ENCODE results near the gene BTBD9. TPM values are rescaled to one million over a fixed set of nuclear protein-coding genes. Genes with fewer than 3 reads are reported as not detected.

The BTBD9 gene
- total and polyA plus RNA-seq, 2 of the 13 experiments (the other 11 are each of a cell fraction or from before 2014, with no cell fraction given): 1.2 to 3.0 TPM

GRCh38 chr6:38640216-38640909 is 634 bp upstream of the BTBD9 start (continued):
- TF ChIP-seq, protein P1, sequence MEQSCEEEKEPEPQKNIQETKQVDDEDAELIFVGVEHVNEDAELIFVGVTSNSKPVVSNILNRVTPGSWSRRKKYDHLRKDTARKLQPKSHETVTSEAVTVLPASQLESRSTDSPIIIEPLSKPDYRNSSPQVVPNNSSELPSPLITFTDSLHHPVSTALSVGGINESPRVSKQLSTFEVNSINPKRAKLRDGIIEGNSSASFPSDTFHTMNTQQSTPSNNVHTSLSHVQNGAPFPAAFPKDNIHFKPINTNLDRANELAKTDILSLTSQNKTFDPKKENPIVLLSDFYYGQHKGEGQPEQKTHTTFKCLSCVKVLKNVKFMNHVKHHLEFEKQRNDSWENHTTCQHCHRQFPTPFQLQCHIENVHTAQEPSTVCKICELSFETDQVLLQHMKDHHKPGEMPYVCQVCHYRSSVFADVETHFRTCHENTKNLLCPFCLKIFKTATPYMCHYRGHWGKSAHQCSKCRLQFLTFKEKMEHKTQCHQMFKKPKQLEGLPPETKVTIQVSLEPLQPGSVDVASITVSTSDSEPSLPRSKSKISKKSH (CRISPR knock-in tag; IDR thresholded peaks at IDR 0.05; ENCODE audit: borderline replicate concordance): no peak
- no peak for TF ChIP-seq EP300 (IDR thresholded peaks at IDR 0.05; ENCODE audit: low read depth in 2 of 2, low read length in 2 of 2)
- TF ChIP-seq EP300 (CRISPR knock-in tag; IDR thresholded peaks at IDR 0.05; ENCODE audit: borderline replicate concordance): no peak
- no peak for TF ChIP-seq ZNF550 (CRISPR knock-in tag; IDR thresholded peaks at IDR 0.05; ENCODE audit: borderline replicate concordance)
- TF ChIP-seq KLF15 (CRISPR knock-in tag; IDR thresholded peaks at IDR 0.05; ENCODE audit: borderline replicate concordance): 0 out of 2 replicates have a peak, but pooled peaks have one; percentile 9
- no peak for TF ChIP-seq SOX6 (IDR thresholded peaks at IDR 0.05)
- peak; percentile 21; the same call in 1 of the 2 replicates for TF ChIP-seq SOX6 (CRISPR knock-in tag; IDR thresholded peaks at IDR 0.05)
- TF ChIP-seq SAP130 (CRISPR knock-in tag; IDR thresholded peaks at IDR 0.05; ENCODE audit: low read depth): peak; percentile 5; the same call in 1 of the 2 replicates
- no peak for TF ChIP-seq NFYB (CRISPR knock-in tag; IDR thresholded peaks at IDR 0.05)
- no peak for TF ChIP-seq SP140L (CRISPR knock-in tag; IDR thresholded peaks at IDR 0.05; ENCODE audit: borderline replicate concordance)
- TF ChIP-seq ZBTB43 (CRISPR knock-in tag; conservative IDR thresholded peaks at IDR 0.05): 0 out of 2 replicates have a peak, but pooled peaks have one; percentile 1
- no peak for TF ChIP-seq ZZZ3 (CRISPR knock-in tag; IDR thresholded peaks at IDR 0.05; ENCODE audit: borderline replicate concordance)
- TF ChIP-seq, protein P2, sequence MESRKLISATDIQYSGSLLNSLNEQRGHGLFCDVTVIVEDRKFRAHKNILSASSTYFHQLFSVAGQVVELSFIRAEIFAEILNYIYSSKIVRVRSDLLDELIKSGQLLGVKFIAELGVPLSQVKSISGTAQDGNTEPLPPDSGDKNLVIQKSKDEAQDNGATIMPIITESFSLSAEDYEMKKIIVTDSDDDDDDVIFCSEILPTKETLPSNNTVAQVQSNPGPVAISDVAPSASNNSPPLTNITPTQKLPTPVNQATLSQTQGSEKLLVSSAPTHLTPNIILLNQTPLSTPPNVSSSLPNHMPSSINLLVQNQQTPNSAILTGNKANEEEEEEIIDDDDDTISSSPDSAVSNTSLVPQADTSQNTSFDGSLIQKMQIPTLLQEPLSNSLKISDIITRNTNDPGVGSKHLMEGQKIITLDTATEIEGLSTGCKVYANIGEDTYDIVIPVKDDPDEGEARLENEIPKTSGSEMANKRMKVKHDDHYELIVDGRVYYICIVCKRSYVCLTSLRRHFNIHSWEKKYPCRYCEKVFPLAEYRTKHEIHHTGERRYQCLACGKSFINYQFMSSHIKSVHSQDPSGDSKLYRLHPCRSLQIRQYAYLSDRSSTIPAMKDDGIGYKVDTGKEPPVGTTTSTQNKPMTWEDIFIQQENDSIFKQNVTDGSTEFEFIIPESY (CRISPR knock-in tag; IDR thresholded peaks at IDR 0.05): no peak
- TF ChIP-seq ZNF7 (CRISPR knock-in tag; IDR thresholded peaks at IDR 0.05): 0 out of 2 replicates have a peak, but pooled peaks have one; percentile 9
- no peak for TF ChIP-seq ZNF337 (CRISPR knock-in tag; IDR thresholded peaks at IDR 0.05; ENCODE audit: borderline replicate concordance, low read depth)
- TF ChIP-seq PHB2 (IDR thresholded peaks at IDR 0.05; ENCODE audit: partially characterized antibody): no peak
- peak; percentile 80; the same call in 1 of the 2 replicates for TF ChIP-seq ZNF672 (CRISPR knock-in tag; IDR thresholded peaks at IDR 0.05)
- TF ChIP-seq ZNF281 (CRISPR knock-in tag; IDR thresholded peaks at IDR 0.05; ENCODE audit: borderline replicate concordance): no peak
- peak; percentile 34; the same call in 1 of the 2 replicates for TF ChIP-seq ZNF710 (CRISPR knock-in tag; IDR thresholded peaks at IDR 0.05; ENCODE audit: borderline replicate concordance)
- no peak for TF ChIP-seq SMARCC2 (IDR thresholded peaks at IDR 0.05)
